Heart right ventricle (tissue), 16 donors: ENCODE data around the gene AK2. TPM values are rescaled to one million over a fixed set of nuclear protein-coding genes. Genes with fewer than 3 reads are reported as not detected.
"Not testable (repeated sequence)": the region's sequence is repeated elsewhere in the genome, so short reads cannot be mapped to it uniquely, and the experiment has no call there.

Experiments used
- ATAC-seq, 8 donors: fragments of 200-7000 bp; cut with Tn5 transposase; one replicate each; pipeline ENCODE4 v1.9.1; 2020; ENCODE audit warnings: mild to moderate bottlenecking in 8 of 8, moderate library complexity in 8 of 8, moderate number of reproducible peaks in 1 of 8
- DNase-seq, 2 donors: peaks; one replicate each; pipeline ENCODE4 v3.0.0-alpha.2; 2020
- H3K27ac ChIP-seq, 10 donors: fragments of 200-600 bp; sonication (generic) in 2 of 10; one replicate each; pipeline versions ENCODE4 v1.5.0 to v1.8.0; 2020 to 2022; ENCODE audit warnings: mild to moderate bottlenecking in 3 of 10
- H3K27me3 ChIP-seq, 7 donors: fragments of 200-600 bp; one replicate each; pipeline ENCODE4 v1.8.0; 2021 to 2022; ENCODE audit warnings: mild to moderate bottlenecking in 2 of 7
- H3K36me3 ChIP-seq, 9 donors: fragments of 200-600 bp; sonication (generic) in 1 of 9; one replicate each; pipeline versions ENCODE4 v1.5.0 to v1.8.0; 2020 to 2022; ENCODE audit warnings: mild to moderate bottlenecking in 2 of 9
- H3K4me1 ChIP-seq, 9 donors: fragments of 200-600 bp; sonication (generic) in 1 of 9; one replicate each; pipeline versions ENCODE4 v1.5.0 to v1.8.0; 2020 to 2022; ENCODE audit warnings: mild to moderate bottlenecking in 4 of 9
- H3K4me3 ChIP-seq, 10 donors: fragments of 200-600 bp; sonication (generic) in 2 of 10; one replicate each; pipeline versions ENCODE4 v1.5.0 to v1.8.0; 2020 to 2022; ENCODE audit warnings: mild to moderate bottlenecking in 7 of 10, moderate library complexity in 2 of 10
- H3K9me3 ChIP-seq, 11 donors: fragments of 200-600 bp in 10 of 11; sonication (generic) in 2 of 11; one replicate each; pipeline versions ENCODE4 v1.5.0 to v1.8.0; 2013 to 2022; ENCODE audit warnings: mild to moderate bottlenecking in 2 of 11, control low read depth in 1 of 11, moderate library complexity in 1 of 11
- WGBS, 2 donors: extraction: QIAGEN DNeasy Blood & Tissue Kit; methylation state at CpG; one replicate each; pipeline ENCODE4 v1.1.7; 2013; ENCODE audit warnings: inconsistent platforms in 1 of 2; 5-methylcytosine and 5-hydroxymethylcytosine counted together
- intact Hi-C, 10 donors: fragments of 100-400 bp; cut with DNase I; formaldehyde crosslinking; loops; one replicate each; pipeline versions ENCODE4 v1.11.1 to v1.14.2; 2022
- polyA plus RNA-seq, 2 donors: library from polyadenylated mRNA; stranded (reverse); fragments of 200-250 nt; gene quantifications; one replicate each; pipeline ENCODE4 v1.2.3, GENCODE V29; 2013
- total RNA-seq, 10 donors: library from RNA; stranded (reverse); fragmentation: NEBNext Ultra II Directional in 3 of 10; extraction: Animal tissue kit (Norgen Biotek cat#: 25700) in 3 of 10; gene quantifications; one replicate each; pipeline versions ENCODE4 v1.2.1 to v1.2.4, GENCODE V29; 2021 to 2023
- TF ChIP-seq, protein P1 (sequence below), 9 donors: fragments of 200-600 bp; sonication (generic) in 2 of 9; IDR thresholded peaks; one replicate each; pipeline versions ENCODE4 v1.5.0 to v1.8.0; 2021 to 2022; ENCODE audit warnings: antibody characterized with exemption in 9 of 9, mild to moderate bottlenecking in 5 of 9, moderate library complexity in 1 of 9
- donor health status: Arrhythmogenic right ventricular cardiomyopathy.
- donor health status: ischemic (EF 13 %, LVEDD 7.1; RV severe dilation, severe dysfunction).
- donor health status: healthy with polysubstance abuse.
- donor health status: DM: no; HTN: yes; CAD: no.
- donor health status: DM: no; HTN: no; CAD: no.
- donor health status: ischemic (EF 25% LVEDD 6.9; RV normal size, moderate dysfunction).
- donor health status: ischemic (EF 25% LVEDD 5.7; RV mildly dilated, moderate dysfunction).
- donor health status: healthy.
- donor health status: DM: yes; HTN: yes; CAD: no.
- donor health status: Ischemic cardiomyopathy.
- donor health status: ischemic (EF 35%, LVEDD 5.7; RV mildly dilated, moderate dysfunction).
- donor health status: nonischemic (EF 11% LVEDD 7.7; RV severe dilation, severe dysfunction).
- donor health status: DM: yes; HTN: yes; CAD: no.
- donor health status: PGD.
- donor health status: ischemic (EF 29% LVEDD 5.4; RV normal size, mild dysfunction).
- donor health status: nonischemic (EF 23%, LVEDD 6.1; RV moderate dilation, normal function).

The AK2 gene
- total and polyA plus RNA-seq, 12 donors, result 93.3 to 305 (median 118) TPM

DNA sequence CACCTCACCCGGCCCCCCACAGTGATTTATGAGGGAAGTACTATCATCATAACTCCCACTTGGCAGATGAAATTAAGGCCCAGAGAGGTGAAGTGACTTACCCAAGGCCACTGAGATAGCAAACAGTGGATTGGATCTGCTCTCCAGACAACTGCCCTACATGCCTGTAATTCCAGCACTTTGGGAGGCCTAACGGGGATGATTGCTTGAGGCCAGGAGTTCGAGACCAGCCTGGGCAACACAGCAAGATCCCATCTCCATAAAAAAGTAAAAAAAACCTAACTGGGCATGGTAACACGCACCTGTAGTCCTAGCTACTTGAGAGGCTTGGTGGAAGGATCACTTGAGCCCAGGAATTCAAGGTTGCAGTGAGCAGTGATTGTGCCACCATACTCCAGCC is 57.8 kb downstream of the AK2 start:
- Histone ChIP-seq H3K9me3 (no peaks in the 10 kb centered on the region), H3K36me3 (no peaks in the 10 kb centered on the region), H3K4me3 (no peak overlapping the region), H3K4me1 (peaks cover 0 to 53% (median 7%) of the 10 kb centered on the region in 9 donors), H3K27ac (no peak overlapping the region), H3K27me3 (no peaks in the 10 kb centered on the region)
- TF ChIP-seq, protein P1, sequence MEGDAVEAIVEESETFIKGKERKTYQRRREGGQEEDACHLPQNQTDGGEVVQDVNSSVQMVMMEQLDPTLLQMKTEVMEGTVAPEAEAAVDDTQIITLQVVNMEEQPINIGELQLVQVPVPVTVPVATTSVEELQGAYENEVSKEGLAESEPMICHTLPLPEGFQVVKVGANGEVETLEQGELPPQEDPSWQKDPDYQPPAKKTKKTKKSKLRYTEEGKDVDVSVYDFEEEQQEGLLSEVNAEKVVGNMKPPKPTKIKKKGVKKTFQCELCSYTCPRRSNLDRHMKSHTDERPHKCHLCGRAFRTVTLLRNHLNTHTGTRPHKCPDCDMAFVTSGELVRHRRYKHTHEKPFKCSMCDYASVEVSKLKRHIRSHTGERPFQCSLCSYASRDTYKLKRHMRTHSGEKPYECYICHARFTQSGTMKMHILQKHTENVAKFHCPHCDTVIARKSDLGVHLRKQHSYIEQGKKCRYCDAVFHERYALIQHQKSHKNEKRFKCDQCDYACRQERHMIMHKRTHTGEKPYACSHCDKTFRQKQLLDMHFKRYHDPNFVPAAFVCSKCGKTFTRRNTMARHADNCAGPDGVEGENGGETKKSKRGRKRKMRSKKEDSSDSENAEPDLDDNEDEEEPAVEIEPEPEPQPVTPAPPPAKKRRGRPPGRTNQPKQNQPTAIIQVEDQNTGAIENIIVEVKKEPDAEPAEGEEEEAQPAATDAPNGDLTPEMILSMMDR (IDR thresholded peaks at IDR 0.05), result no peak
- ATAC-seq (no peak), DNase-seq (no peak)
- intact Hi-C loops, result no loop called here
- 93 to 94% methylated on average over 4 of the region's 4 CpGs for WGBS, 2 donors

DNA sequence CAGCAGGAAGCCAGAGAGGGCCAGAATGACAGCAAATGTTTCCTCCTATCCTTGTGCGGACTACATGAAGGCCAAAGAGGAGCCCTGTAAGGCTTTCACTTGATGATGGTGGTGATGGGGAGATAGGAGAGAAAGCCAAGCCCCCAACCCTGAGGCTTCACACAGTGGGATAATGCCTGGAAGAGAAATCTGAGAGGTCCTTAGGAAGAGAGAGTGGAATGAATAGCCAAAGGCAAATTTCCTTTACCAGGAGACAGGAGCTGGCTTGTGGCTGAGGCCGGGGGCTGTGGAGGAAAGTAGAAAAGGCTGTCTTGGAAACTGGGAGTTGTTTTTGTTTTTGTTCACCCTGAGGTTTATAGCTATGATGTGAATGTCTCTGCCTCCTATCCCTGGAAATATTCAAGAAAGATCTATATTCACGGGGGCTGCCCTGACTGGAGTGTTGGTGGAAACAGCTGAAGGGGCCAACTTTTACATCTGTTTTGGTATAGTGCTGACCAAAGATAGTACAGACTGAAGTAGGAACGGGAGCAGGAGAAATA is 59.1 kb downstream of the AK2 start:
- DNase-seq, result no peak
- H3K9me3 ChIP-seq, result no peaks in the 10 kb centered on the region
- H3K4me1 ChIP-seq, result peaks cover 0 to 47% (median 11%) of the 10 kb centered on the region in 9 donors
- no peak overlapping the region for H3K27ac ChIP-seq
- no peak for ATAC-seq
- no peaks in the 10 kb centered on the region for H3K36me3 ChIP-seq
- TF ChIP-seq, protein P1 (IDR thresholded peaks at IDR 0.05), result no peak
- H3K27me3 ChIP-seq, result peaks cover 0 to 6% (median 0%) of the 10 kb centered on the region in 7 donors
- intact Hi-C loops, result no loop called here
- H3K4me3 ChIP-seq, result no peak overlapping the region
- WGBS, 2 donors, result 67 to 73% methylated on average over 4 of the region's 4 CpGs

DNA sequence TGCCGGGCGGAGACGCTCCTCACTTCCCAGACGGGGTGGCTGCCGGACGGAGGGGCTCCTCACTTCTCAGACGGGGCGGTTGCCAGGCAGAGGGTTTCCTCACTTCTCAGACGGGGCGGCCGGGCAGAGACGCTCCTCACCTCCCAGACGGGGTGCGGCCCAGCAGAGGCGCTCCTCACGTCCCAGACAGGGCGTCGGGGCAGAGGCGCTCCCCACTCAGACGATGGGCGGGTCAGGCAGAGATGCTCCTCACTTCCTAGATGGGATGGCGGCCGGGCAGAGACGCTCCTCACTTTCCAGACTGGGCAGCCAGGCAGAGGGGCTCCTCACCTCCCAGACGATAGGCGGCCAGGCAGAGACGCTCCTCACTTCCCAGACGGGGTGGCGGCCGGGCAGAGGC is 61.6 kb downstream of the AK2 start:
- 85 to 99% methylated on average over 22 of the region's 30 CpGs for WGBS, 2 donors
- not testable (repeated sequence) for H3K36me3 ChIP-seq

DNA sequence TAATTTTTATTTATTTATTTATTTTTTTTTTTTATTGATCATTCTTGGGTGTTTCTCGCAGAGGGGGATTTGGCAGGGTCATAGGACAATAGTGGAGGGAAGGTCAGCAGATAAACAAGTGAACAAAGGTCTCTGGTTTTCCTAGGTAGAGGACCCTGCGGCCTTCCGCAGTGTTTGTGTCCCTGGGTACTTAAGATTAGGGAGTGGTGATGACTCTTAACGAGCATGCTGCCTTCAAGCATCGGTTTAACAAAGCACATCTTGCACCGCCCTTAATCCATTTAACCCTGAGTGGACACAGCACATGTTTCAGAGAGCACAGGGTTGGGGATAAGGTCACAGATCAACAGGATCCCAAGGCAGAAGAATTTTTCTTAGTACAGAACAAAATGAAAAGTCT is 63.2 kb downstream of the AK2 start:
- H3K27ac ChIP-seq, H3K9me3 ChIP-seq, DNase-seq, H3K36me3 ChIP-seq, intact Hi-C loops, ATAC-seq: not testable (repeated sequence)
- H3K4me1 ChIP-seq, result peaks cover 0 to 21% (median 8%) of the 10 kb centered on the region in 9 donors
- WGBS, 2 donors, result 36 to 59% methylated on average over 4 of the region's 6 CpGs
- H3K27me3 ChIP-seq, result peaks cover 0 to 24% (median 0%) of the 10 kb centered on the region in 7 donors
- peak overlapping the region in 9 of 10 donors; percentile 43 to 77 (median 63) for H3K4me3 ChIP-seq

More for the DNA sequence above, 61.6 kb downstream of the AK2 start:
- H3K9me3 ChIP-seq, ATAC-seq, intact Hi-C loops, H3K27ac ChIP-seq, H3K4me3 ChIP-seq, DNase-seq: not testable (repeated sequence)
- peaks cover 0 to 24% (median 0%) of the 10 kb centered on the region in 7 donors for H3K27me3 ChIP-seq
- H3K4me1 ChIP-seq, result peaks cover 0 to 24% (median 8%) of the 10 kb centered on the region in 9 donors

DNA sequence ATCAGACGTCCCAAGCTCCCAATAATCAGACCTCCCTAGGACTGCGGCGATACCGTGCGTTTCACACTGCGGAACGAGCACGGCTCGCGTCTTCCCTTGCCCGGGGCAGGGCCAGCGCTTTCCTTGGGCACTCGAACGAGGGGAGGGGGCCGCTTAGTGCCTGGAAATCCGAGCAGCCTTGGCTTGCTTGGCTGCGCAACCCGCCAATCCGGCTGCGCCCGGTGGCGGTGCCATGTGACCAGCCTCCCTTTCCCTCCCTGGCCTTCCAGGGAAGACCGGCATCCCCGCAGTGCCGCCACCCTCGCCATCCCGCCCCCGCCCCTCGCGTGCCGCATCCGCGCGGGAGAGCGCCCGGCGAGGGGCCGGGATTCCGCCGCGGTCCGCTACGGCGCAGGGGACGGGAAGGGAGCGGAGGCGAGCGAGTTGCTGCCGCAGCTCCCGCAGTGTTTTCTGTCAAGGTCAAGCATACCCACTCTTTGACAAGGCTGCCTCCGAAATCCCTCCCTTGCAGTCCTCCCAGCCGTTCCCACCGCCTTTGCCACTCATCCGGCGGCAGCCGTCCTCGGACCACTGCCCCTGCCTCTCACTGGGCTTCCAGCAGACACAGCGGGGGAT is 63.8 kb downstream of the AK2 start:
- peaks cover 0 to 24% (median 0%) of the 10 kb centered on the region in 7 donors for H3K27me3 ChIP-seq
- no peaks in the 10 kb centered on the region for H3K36me3 ChIP-seq
- peak; percentile 77 to 94 (median 87) for ATAC-seq
- 1% methylated on average over 58 of the region's 58 CpGs for WGBS, 2 donors
- intact Hi-C loops, result no loop called here
- peak overlapping the region; percentile 5 to 77 (median 61) for H3K4me3 ChIP-seq
- peak; percentile 50 to 57 for DNase-seq
- H3K27ac ChIP-seq, result peak overlapping the region in 4 of 10 donors; percentile 0 to 57 (median 26)
- TF ChIP-seq, protein P1 (IDR thresholded peaks at IDR 0.05), result no peak
- H3K9me3 ChIP-seq, result no peaks in the 10 kb centered on the region
- H3K4me1 ChIP-seq, result peaks cover 0 to 19% (median 8%) of the 10 kb centered on the region in 9 donors
